Spleen (tissue), 11 donors: ENCODE measurements around the gene GRN. TPM values are rescaled to one million over a fixed set of nuclear protein-coding genes. Genes with fewer than 3 reads are reported as not detected.
"Not testable (repeated sequence)": the region's sequence is repeated elsewhere in the genome, so short reads cannot be mapped to it uniquely, and the experiment has no call there.

Experiments
- DNase-seq: peaks from one replicate; pipeline ENCODE4 v3.0.0-alpha.2; 2020
- H3K27ac ChIP-seq, 8 donors: fragments of 200-600 bp; sonication (generic) in 7 of 8; 1 replicate in 4 of 8; 2 replicates in 4 of 8; pipeline versions ENCODE4 v1.5.0 to v1.8.0; 2016 to 2021; ENCODE audit warnings: inconsistent platforms in 4 of 8, mild to moderate bottlenecking in 4 of 8, moderate library complexity in 1 of 8
- H3K27me3 ChIP-seq, 7 donors: fragments of 200-600 bp; sonication (generic) in 6 of 7; replicated peaks in 1 of 7; 1 replicate in 4 of 7; 2 replicates in 3 of 7; pipeline versions ENCODE4 v1.5.0 to v1.8.0; 2016 to 2021; ENCODE audit warnings: inconsistent platforms in 3 of 7, mild to moderate bottlenecking in 1 of 7
- H3K36me3 ChIP-seq, 6 donors: fragments of 200-600 bp; sonication (generic) in 5 of 6; 1 replicate in 4 of 6; 2 replicates in 2 of 6; pipeline versions ENCODE4 v1.5.0 to v1.8.0; 2016 to 2021; ENCODE audit warnings: inconsistent platforms in 2 of 6
- H3K4me1 ChIP-seq, 6 donors: fragments of 200-600 bp; sonication (generic) in 5 of 6; 1 replicate in 3 of 6; 2 replicates in 3 of 6; pipeline versions ENCODE4 v1.5.0 to v1.8.0; 2016 to 2021; ENCODE audit warnings: inconsistent platforms in 3 of 6
- H3K4me3 ChIP-seq, 8 donors: fragments of 200-600 bp; sonication (generic) in 7 of 8; 1 replicate in 4 of 8; 2 replicates in 4 of 8; pipeline versions ENCODE4 v1.5.0 to v1.8.0; 2016 to 2021; ENCODE audit warnings: inconsistent platforms in 4 of 8, mild to moderate bottlenecking in 4 of 8, moderate library complexity in 2 of 8
- H3K9me3 ChIP-seq, 8 donors: fragments of 200-600 bp; sonication (generic) in 7 of 8; 1 replicate in 4 of 8; 2 replicates in 4 of 8; pipeline versions ENCODE4 v1.5.0 to v1.8.0; 2016 to 2021; ENCODE audit warnings: inconsistent platforms in 4 of 8
- POLR2A ChIP-seq, 3 donors: fragments of 450-650 bp; IDR thresholded peaks; one replicate each; pipeline ENCODE4 v1.5.1; 2017; ENCODE audit warnings: antibody characterized with exemption in 3 of 3, mild to moderate bottlenecking in 1 of 3
- POLR2AphosphoS5 ChIP-seq, 3 donors: sonication (generic); formaldehyde crosslinking; IDR thresholded peaks; one replicate each; pipeline ENCODE4 v1.5.1; 2017; ENCODE audit warnings: antibody characterized with exemption in 3 of 3
- whole genome bisulfite sequencing, 5 donors: extraction: QIAGEN DNeasy Blood & Tissue Kit in 3 of 5; methylation state at CpG; one replicate each; pipeline versions ENCODE4 v1.1.5 to v1.1.7; 2013 to 2018; 5-methylcytosine and 5-hydroxymethylcytosine counted together
- intact Hi-C: fragments of 100-400 bp; cut with DNase I; formaldehyde crosslinking; loops from one replicate; pipeline ENCODE4 v1.15.0; 2023; ENCODE audit warnings: low total_unique reads
- polyA plus RNA-seq, 3 donors: library from polyadenylated mRNA; stranded (reverse); fragments of 200-250 nt; gene quantifications; one replicate each; pipeline ENCODE4 v1.2.1, GENCODE V29; 2013
- total RNA-seq, 7 donors: library from RNA; depleted of rRNA in 3 of 7; stranded (reverse); fragments of >200 nt in 3 of 7; fragmentation: NEBNext Ultra II Directional in 4 of 7; extraction: Animal tissue kit (Norgen Biotek cat#: 25700) in 4 of 7; gene quantifications; one replicate each; pipeline versions ENCODE4 v1.1.0 to v1.2.1, GENCODE V29; 2016 to 2021
- TF ChIP-seq, protein P1 (sequence below), 11 experiments: fragments of 200-600 bp in 7 of 11; fragments of 450-650 bp in 4 of 11; sonication (generic) in 4 of 11; IDR thresholded peaks in 8 of 11; conservative IDR thresholded peaks in 3 of 11; 1 replicate in 7 of 11; 2 replicates in 4 of 11; pipeline versions ENCODE4 v1.4.0 to v1.8.0; 2016 to 2021; ENCODE audit warnings: antibody characterized with exemption in 11 of 11, inconsistent platforms in 4 of 11, mild to moderate bottlenecking in 1 of 11
- donor health status: healthy with polysubstance abuse.
- donor health status: DM: no; HTN: no; CAD: no; lungs with moderate emphysema.
- donor health status: DM: no; HTN: no; CAD: no.
- donor health status: Bipolar disorder and iron deficiency.
- donor health status: healthy.
- donor health status: DM: no; HTN: no; CAD: no.
- donor health status: DM: yes; HTN: yes; CAD: no.

GRN gene
- total and polyA plus RNA-seq, 10 donors, result 135 to 896 (median 512) TPM

DNA sequence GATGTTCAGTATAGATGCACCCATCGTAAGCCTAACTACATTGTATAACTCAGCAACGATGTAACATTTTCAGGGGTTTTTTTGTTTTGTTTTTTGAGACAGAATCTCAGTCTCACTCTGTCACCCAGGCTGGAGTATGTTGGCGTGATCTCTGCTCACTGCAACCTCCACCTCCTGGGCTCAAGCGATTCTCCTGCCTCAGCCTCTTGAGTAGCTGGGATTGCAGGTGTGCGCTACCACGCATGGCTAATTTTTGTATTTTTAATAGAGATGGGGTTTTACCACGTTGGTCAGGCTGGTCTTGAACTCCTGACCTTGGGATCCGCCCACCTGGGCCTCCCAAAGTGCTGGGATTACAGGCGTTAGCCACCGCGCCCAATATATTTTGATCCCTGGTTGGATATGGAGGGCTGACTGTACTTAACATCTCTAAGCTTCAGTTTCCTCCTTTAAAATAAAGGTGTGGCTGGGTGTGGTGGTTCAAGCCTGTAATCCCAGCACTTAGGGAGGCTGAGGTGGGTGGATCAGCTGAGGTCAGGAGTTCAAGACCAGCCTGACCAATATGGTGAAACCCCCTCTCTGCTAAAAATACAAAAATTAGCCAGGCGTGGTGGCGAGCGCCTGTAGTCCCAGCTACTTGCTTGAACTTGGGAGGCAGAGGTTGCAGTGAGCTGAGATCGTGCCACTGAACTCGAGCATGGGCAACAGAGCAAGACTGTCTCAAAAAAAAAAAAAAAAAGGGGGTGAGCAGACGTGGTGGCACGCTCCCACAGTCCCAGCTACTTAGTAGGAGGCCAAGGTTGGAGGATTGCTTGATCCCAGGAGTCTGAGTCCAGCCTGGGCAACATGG, 2.3 kb downstream of the GRN start:
- H3K36me3 ChIP-seq, result peaks cover 0 to 42% (median 35%) of the 10 kb centered on the region in 6 donors
- intact Hi-C loops, H3K27me3 ChIP-seq, DNase-seq, H3K9me3 ChIP-seq: not testable (repeated sequence)
- peaks cover 36 to 83% (median 68%) of the 10 kb centered on the region in 6 donors for H3K4me1 ChIP-seq
- WGBS, 5 donors, result 50 to 67% (median 61%) methylated on average over 17 to 18 of the region's 18 CpGs
- peak overlapping the region; percentile 20 to 97 (median 92) for H3K27ac ChIP-seq
- TF ChIP-seq, protein P1, sequence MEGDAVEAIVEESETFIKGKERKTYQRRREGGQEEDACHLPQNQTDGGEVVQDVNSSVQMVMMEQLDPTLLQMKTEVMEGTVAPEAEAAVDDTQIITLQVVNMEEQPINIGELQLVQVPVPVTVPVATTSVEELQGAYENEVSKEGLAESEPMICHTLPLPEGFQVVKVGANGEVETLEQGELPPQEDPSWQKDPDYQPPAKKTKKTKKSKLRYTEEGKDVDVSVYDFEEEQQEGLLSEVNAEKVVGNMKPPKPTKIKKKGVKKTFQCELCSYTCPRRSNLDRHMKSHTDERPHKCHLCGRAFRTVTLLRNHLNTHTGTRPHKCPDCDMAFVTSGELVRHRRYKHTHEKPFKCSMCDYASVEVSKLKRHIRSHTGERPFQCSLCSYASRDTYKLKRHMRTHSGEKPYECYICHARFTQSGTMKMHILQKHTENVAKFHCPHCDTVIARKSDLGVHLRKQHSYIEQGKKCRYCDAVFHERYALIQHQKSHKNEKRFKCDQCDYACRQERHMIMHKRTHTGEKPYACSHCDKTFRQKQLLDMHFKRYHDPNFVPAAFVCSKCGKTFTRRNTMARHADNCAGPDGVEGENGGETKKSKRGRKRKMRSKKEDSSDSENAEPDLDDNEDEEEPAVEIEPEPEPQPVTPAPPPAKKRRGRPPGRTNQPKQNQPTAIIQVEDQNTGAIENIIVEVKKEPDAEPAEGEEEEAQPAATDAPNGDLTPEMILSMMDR (IDR thresholded peaks at IDR 0.05 in 8 of 11, conservative IDR thresholded peaks at IDR 0.05 in 3 of 11), result peak in 1 of 11 experiments; percentile 11
- peak overlapping the region in 3 of 8 donors; percentile 2 to 97 (median 5) for H3K4me3 ChIP-seq

DNA sequence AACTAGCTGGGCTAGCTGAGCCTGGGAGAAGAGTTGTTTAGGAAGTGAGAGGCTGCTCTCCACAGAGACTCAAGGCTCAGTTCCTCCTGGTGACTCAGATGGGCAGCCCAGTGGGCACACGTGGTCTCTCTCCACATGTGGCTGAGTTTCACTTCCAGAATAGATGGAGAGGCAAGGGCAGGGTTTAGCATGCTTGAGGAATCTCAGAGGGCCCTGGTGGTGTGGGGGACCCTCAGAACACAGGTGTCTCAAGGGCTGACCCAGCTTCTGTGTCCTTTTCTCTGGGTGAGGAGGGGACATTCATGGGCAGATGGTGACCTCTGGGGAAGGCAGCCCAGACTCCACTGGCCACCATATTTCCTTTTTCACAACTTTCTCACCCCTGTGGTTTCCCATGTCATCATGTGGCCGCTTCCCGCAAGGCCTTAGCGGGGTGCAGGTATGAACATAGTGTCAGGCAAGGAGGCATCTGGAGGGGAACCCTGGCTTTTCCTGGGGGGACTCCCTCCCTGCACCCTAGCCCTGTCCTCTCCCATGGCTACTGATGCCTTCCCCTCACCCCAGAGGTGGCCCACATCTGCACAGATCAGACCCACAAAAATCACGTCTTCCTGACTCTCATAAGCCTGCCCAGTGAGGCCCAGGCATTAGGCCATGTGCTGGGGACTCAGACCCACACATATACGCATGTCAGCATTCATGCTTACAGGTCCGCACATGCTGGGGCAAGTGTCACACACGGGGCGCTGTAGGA, 3.3 kb downstream of the GRN start:
- H3K27ac ChIP-seq, result peak overlapping the region in 7 of 8 donors; percentile 54 to 97 (median 92)
- peaks cover 36 to 92% (median 72%) of the 10 kb centered on the region in 6 donors for H3K4me1 ChIP-seq
- intact Hi-C loops, result no loop called here
- peaks cover 0 to 52% (median 44%) of the 10 kb centered on the region in 6 donors for H3K36me3 ChIP-seq
- WGBS, 5 donors, result 40 to 52% (median 44%) methylated on average over 6 to 9 of the region's 9 CpGs
- DNase-seq, result peak; percentile 90
- H3K27me3 ChIP-seq, result peaks cover 0 to 2% (median 0%) of the 10 kb centered on the region in 7 donors
- H3K4me3 ChIP-seq, result peak overlapping the region in 2 of 8 donors; percentile 1 to 97
- TF ChIP-seq, protein P1 (IDR thresholded peaks at IDR 0.05 in 8 of 11, conservative IDR thresholded peaks at IDR 0.05 in 3 of 11), result no peak
- TF ChIP-seq POLR2A (IDR thresholded peaks at IDR 0.05) (no peak), POLR2AphosphoS5 (IDR thresholded peaks at IDR 0.05) (peak in 2 of 3 donors; percentile 66 to 81)
- no peaks in the 10 kb centered on the region for H3K9me3 ChIP-seq

DNA sequence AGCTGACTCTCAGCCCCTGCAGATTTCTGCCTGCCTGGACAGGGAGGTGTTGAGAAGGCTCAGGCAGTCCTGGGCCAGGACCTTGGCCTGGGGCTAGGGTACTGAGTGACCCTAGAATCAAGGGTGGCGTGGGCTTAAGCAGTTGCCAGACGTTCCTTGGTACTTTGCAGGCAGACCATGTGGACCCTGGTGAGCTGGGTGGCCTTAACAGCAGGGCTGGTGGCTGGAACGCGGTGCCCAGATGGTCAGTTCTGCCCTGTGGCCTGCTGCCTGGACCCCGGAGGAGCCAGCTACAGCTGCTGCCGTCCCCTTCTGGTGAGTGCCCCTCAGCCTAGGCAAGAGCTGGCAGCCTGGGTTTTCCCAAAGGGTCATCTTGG, 3.9 kb downstream of the GRN start:
- Histone ChIP-seq H3K4me3 (peak overlapping the region in 2 of 8 donors; percentile 1 to 97), H3K9me3 (no peaks in the 10 kb centered on the region), H3K27me3 (peaks cover 0 to 5% (median 0%) of the 10 kb centered on the region in 7 donors), H3K36me3 (peaks cover 0 to 54% (median 44%) of the 10 kb centered on the region in 6 donors), H3K4me1 (peaks cover 36 to 93% (median 75%) of the 10 kb centered on the region in 6 donors), H3K27ac (peak overlapping the region in 6 of 8 donors; percentile 54 to 97 (median 94))
- DNase-seq, result no peak
- WGBS, 5 donors, result 58 to 98% (median 78%) methylated on average over 2 to 6 of the region's 6 CpGs
- intact Hi-C loops, result no loop called here
- TF ChIP-seq, protein P1 (IDR thresholded peaks at IDR 0.05 in 8 of 11, conservative IDR thresholded peaks at IDR 0.05 in 3 of 11), result no peak
- no peak for TF ChIP-seq POLR2A (IDR thresholded peaks at IDR 0.05)
- no peak for TF ChIP-seq POLR2AphosphoS5 (IDR thresholded peaks at IDR 0.05)
